HEK293 (cell line): ENCODE data around the gene ATF6B.

Experiments used
- CTCF ChIA-PET: fragments of 350-600 bp; formaldehyde crosslinking; extraction: SDS; loops from one replicate; lab custom pipeline; 2021; ENCODE audit warnings: antibody characterized with exemption; lab: Yijun Ruan, JAX
- POLR2A ChIA-PET: fragments of 300-600 bp; formaldehyde crosslinking; extraction: SDS; loops from one replicate; lab custom pipeline; 2020; ENCODE audit warnings: antibody characterized with exemption, inconsistent platforms; lab: Yijun Ruan, JAX
- H3K27ac ChIP-seq: fragments of 200-500 bp; sonication (Bioruptor generic); 2 replicates; pipeline ENCODE4 v1.5.1; 2014; ENCODE audit warnings: low read depth, low read length, control low read depth, inconsistent platforms; ENCODE audit errors: extremely low read depth
- H3K36me3 ChIP-seq, 2 experiments: fragments of 200-500 bp in 1 of 2; sonication (Bioruptor generic) in 1 of 2; 1 replicate in 1 of 2; 2 replicates in 1 of 2; pipeline ENCODE4 v1.5.1; 2014 to 2017; ENCODE audit warnings: inconsistent platforms in 2 of 2, low read length in 2 of 2; ENCODE audit not compliant: control insufficient read depth in 2 of 2, insufficient read depth in 1 of 2
- H3K4me1 ChIP-seq: fragments of 200-500 bp; sonication (Bioruptor generic); 2 replicates; pipeline ENCODE4 v1.5.1; 2014; ENCODE audit warnings: mild to moderate bottlenecking, low read length, inconsistent platforms; ENCODE audit not compliant: control insufficient read depth, insufficient read depth
- H3K4me3 ChIP-seq: 2 replicates; pipeline ENCODE4 v1.5.1; 2011; ENCODE audit warnings: low read depth, mild to moderate bottlenecking, control low read depth, low read length, moderate library complexity
- H3K9me3 ChIP-seq: fragments of 200-500 bp; sonication (Bioruptor generic); 2 replicates; pipeline ENCODE4 v1.5.1; 2014; ENCODE audit warnings: low read depth, low read length, inconsistent platforms; ENCODE audit not compliant: control insufficient read depth, insufficient read depth
- EGR2 ChIP-seq: fragments of 450-650 bp; formaldehyde crosslinking; IDR thresholded peaks from 2 replicates; pipeline ENCODE4 v1.5.1; 2016; ENCODE audit warnings: low read depth, missing biosample characterization, missing genetic modification characterization
- GLIS1 ChIP-seq: fragments of 450-650 bp; formaldehyde crosslinking; IDR thresholded peaks from 2 replicates; pipeline ENCODE4 v1.5.1; 2016; ENCODE audit warnings: missing biosample characterization, missing genetic modification characterization
- GLIS2 ChIP-seq: fragments of 450-650 bp; formaldehyde crosslinking; IDR thresholded peaks from 2 replicates; pipeline ENCODE4 v1.5.1; 2016; ENCODE audit warnings: missing biosample characterization, missing genetic modification characterization
- HOXD13 ChIP-seq: sonication (generic); formaldehyde crosslinking; IDR thresholded peaks from 2 replicates; pipeline ENCODE4 v1.8.0; 2022; ENCODE audit warnings: missing genetic modification reagents, borderline replicate concordance
- PRDM1 ChIP-seq: fragments of 450-650 bp; formaldehyde crosslinking; IDR thresholded peaks from 2 replicates; pipeline ENCODE4; 2016; ENCODE audit warnings: missing biosample characterization, missing genetic modification characterization
- RBAK ChIP-seq: fragments of 450-650 bp; formaldehyde crosslinking; IDR thresholded peaks from 2 replicates; pipeline ENCODE4 v1.5.1; 2016; ENCODE audit warnings: missing biosample characterization, missing genetic modification characterization
- YY1 ChIP-seq: fragments of 450-650 bp; formaldehyde crosslinking; IDR thresholded peaks from 2 replicates; pipeline ENCODE4 v1.5.1; 2018; ENCODE audit warnings: missing biosample characterization, missing genetic modification characterization
- ZNF211 ChIP-seq: fragments of 450-650 bp; formaldehyde crosslinking; IDR thresholded peaks from 2 replicates; pipeline ENCODE4 v1.5.1; 2016; ENCODE audit warnings: low read depth, missing biosample characterization, missing genetic modification characterization
- ZNF510 ChIP-seq: fragments of 450-650 bp; formaldehyde crosslinking; IDR thresholded peaks from 2 replicates; pipeline ENCODE4 v1.5.1; 2018; ENCODE audit warnings: mild to moderate bottlenecking, missing genetic modification characterization, missing biosample characterization; ENCODE audit not compliant: insufficient replicate concordance
- ZNF585B ChIP-seq: fragments of 450-650 bp; formaldehyde crosslinking; IDR thresholded peaks from 2 replicates; pipeline ENCODE4 v1.5.1; 2016; ENCODE audit warnings: missing biosample characterization, missing genetic modification characterization
- ZNF596 ChIP-seq: fragments of 450-650 bp; IDR thresholded peaks from 2 replicates; pipeline ENCODE4 v1.5.0; 2018; ENCODE audit warnings: missing biosample characterization, mild to moderate bottlenecking, missing genetic modification characterization, moderate library complexity
- ZNF654 ChIP-seq: fragments of 450-650 bp; formaldehyde crosslinking; IDR thresholded peaks from 2 replicates; pipeline ENCODE4 v1.5.1; 2016; ENCODE audit warnings: low read depth, missing biosample characterization, missing genetic modification characterization
- ZNF660 ChIP-seq: fragments of 450-650 bp; IDR thresholded peaks from 2 replicates; pipeline ENCODE4 v1.5.1; 2018; ENCODE audit warnings: missing biosample characterization, mild to moderate bottlenecking, missing genetic modification characterization
- ZNF677 ChIP-seq: fragments of 450-650 bp; IDR thresholded peaks from 2 replicates; pipeline ENCODE4 v1.5.0; 2018; ENCODE audit warnings: missing biosample characterization, mild to moderate bottlenecking, missing genetic modification characterization, moderate library complexity
- ZNF76 ChIP-seq: fragments of 450-650 bp; formaldehyde crosslinking; IDR thresholded peaks from 2 replicates; pipeline ENCODE4; 2016; ENCODE audit warnings: low read depth, missing biosample characterization, missing genetic modification characterization, borderline replicate concordance
- ZNF776 ChIP-seq: fragments of 450-650 bp; formaldehyde crosslinking; IDR thresholded peaks from 2 replicates; pipeline ENCODE4 v1.5.0; 2017; ENCODE audit warnings: missing biosample characterization, missing genetic modification characterization, borderline replicate concordance
- ZNF843 ChIP-seq: fragments of 450-650 bp; formaldehyde crosslinking; IDR thresholded peaks from 2 replicates; pipeline ENCODE4 v1.5.1; 2016; ENCODE audit warnings: missing biosample characterization, missing genetic modification characterization
- TF ChIP-seq, protein P1 (sequence below): fragments of 450-650 bp; formaldehyde crosslinking; conservative IDR thresholded peaks from 2 replicates; pipeline ENCODE4 v1.5.1; 2016; ENCODE audit warnings: low read depth, missing biosample characterization, missing genetic modification characterization
- TF ChIP-seq, protein P2 (sequence below): fragments of 450-650 bp; formaldehyde crosslinking; IDR thresholded peaks from 2 replicates; pipeline ENCODE4 v1.5.0; 2017; ENCODE audit warnings: missing biosample characterization, missing genetic modification characterization, borderline replicate concordance
- TF ChIP-seq, protein P3 (sequence below): fragments of 450-650 bp; formaldehyde crosslinking; IDR thresholded peaks from 2 replicates; pipeline ENCODE4 v1.5.1; 2016; ENCODE audit warnings: missing biosample characterization, missing genetic modification characterization

Gene ATF6B

DNA sequence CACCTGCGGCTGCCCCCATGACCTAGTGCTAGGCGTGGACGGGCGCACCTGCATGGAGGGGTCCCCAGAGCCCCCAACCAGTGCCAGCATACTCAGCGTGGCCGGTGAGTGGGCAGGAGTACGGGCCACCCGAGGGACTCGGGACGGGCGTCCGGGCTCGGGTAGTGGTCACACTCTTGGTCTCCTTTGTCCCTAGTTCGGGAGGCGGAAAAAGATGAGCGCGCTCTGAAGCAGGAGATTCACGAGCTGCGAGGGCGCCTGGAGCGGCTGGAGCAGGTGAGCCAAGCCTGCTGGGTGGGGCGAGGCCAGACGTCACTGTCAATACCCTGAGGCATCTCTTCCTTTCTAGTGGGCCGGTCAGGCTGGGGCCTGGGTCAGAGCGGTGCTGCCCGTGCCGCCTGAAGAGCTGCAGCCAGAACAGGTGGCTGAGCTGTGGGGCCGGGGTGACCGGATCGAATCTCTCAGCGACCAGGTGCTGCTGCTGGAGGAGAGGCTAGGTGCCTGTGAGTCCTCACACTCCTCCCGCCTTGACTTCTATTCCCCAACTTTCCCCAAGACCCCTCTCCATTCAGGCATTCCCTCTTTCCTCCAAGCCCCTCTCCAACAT is 39.2 kb upstream of the ATF6B start:
- ChIA-PET POLR2A (interaction anchor here (0.6 to 1.3 kb wide), 4 partner anchors 10 to 18 kb away, joined by 3 to 5 read pairs (median 4); no protein-coding TSS in a partner anchor), CTCF (interaction anchor here (1.0 to 1.9 kb wide), 2 partner anchors 9 to 49 kb away, joined by 3 to 19 read pairs; partner anchors contain the start of gene AGPAT1)
- H3K36me3 ChIP-seq, result peaks cover 19 to 79% of the 10 kb centered on the region in 2 experiments; a peak in 2 of 3 replicates
- no peak overlapping the region for H3K27ac ChIP-seq
- TF ChIP-seq ZNF660, result no peak
- 0 out of 2 replicates have a peak, but pooled peaks have one; percentile 19 for TF ChIP-seq PRDM1 (tag by site-specific recombination)
- H3K4me3 ChIP-seq, result no peak overlapping the region
- no peaks in the 10 kb centered on the region for H3K4me1 ChIP-seq
- H3K9me3 ChIP-seq, result no peaks in the 10 kb centered on the region

DNA sequence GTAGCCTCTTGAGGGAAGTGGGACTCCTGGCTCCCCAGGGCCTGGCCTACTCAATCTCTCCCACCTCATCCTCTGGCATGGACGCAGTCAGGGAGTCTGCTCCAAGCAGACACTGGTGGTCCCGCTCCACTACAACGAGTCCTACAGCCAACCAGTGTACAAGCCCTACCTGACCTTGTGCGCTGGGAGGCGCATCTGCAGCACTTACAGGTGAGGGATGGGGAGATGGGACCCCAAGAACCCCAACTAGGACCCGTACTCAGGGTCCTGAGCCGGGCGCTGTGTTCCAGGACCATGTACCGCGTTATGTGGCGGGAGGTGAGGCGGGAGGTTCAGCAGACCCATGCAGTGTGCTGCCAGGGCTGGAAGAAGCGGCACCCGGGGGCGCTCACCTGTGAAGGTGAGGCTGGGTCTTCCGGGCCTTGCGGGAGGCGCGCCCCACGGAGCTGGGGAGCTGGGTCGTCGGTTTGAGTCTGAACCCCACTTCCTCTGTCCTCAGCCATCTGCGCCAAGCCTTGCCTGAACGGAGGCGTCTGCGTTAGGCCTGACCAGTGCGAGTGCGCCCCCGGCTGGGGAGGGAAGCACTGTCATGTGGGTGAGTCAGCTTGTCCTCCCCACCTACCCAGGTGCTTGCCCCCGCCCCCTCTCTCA is 38.5 kb upstream of the ATF6B start:
- ChIA-PET POLR2A (interaction anchor here (0.6 to 1.4 kb wide), 5 partner anchors 16 to 38 kb away, joined by 3 to 6 read pairs (median 4); partner anchors contain the start of genes ATF6B, FKBPL and PBX2), CTCF (interaction anchor here (1.4 to 2.6 kb wide), 3 partner anchors 29 to 49 kb away, joined by 3 to 19 read pairs (median 16); no protein-coding TSS in a partner anchor)
- Histone ChIP-seq H3K4me1 (no peaks in the 10 kb centered on the region), H3K9me3 (no peaks in the 10 kb centered on the region), H3K27ac (no peak overlapping the region), H3K4me3 (no peak overlapping the region)
- TF ChIP-seq ZNF585B (no peak), ZNF76 (tag by site-specific recombination) (no peak), EGR2 (tag by site-specific recombination) (peak; percentile 23; the same call in 1 of the 2 replicates)
- TF ChIP-seq, protein P1, sequence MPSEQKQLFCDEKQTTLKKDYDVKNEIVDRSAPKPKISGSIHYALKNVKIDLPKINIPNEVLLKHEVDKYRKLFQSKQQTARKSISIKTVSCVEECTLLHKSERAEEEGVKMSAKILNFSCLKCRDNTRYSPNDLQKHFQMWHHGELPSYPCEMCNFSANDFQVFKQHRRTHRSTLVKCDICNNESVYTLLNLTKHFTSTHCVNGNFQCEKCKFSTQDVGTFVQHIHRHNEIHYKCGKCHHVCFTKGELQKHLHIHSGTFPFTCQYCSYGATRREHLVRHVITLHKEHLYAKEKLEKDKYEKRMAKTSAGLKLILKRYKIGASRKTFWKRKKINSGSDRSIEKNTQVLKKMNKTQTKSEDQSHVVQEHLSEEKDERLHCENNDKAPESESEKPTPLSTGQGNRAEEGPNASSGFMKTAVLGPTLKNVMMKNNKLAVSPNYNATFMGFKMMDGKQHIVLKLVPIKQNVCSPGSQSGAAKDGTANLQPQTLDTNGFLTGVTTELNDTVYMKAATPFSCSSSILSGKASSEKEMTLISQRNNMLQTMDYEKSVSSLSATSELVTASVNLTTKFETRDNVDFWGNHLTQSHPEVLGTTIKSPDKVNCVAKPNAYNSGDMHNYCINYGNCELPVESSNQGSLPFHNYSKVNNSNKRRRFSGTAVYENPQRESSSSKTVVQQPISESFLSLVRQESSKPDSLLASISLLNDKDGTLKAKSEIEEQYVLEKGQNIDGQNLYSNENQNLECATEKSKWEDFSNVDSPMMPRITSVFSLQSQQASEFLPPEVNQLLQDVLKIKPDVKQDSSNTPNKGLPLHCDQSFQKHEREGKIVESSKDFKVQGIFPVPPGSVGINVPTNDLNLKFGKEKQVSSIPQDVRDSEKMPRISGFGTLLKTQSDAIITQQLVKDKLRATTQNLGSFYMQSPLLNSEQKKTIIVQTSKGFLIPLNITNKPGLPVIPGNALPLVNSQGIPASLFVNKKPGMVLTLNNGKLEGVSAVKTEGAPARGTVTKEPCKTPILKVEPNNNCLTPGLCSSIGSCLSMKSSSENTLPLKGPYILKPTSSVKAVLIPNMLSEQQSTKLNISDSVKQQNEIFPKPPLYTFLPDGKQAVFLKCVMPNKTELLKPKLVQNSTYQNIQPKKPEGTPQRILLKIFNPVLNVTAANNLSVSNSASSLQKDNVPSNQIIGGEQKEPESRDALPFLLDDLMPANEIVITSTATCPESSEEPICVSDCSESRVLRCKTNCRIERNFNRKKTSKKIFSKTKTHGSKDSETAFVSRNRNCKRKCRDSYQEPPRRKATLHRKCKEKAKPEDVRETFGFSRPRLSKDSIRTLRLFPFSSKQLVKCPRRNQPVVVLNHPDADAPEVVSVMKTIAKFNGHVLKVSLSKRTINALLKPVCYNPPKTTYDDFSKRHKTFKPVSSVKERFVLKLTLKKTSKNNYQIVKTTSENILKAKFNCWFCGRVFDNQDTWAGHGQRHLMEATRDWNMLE (tag by site-specific recombination), result no peak
- TF ChIP-seq, all 188 proteins: peak for 1
- H3K36me3 ChIP-seq, result peaks cover 19 to 81% of the 10 kb centered on the region in 2 experiments; a peak in 2 of 3 replicates

DNA sequence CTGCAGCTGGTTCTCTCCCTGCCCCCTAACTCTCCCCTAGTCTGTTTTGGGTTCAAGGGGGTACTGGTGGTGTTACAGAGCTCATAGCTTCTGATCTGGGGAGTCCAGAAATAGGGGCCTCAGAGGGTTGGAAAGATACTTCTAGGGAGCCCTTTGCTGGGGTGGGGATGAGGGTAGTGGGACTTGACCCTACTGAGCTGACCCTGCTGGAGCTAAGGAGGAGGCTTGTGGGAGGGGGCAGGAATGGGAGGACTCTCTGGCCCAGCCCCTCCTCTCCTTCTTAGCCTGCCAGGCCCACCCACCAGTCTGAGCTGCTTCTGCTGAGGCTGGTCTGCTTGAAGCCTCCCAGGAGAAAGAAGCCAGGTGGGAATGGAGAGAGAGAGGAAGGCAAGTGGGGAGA is 36.2 kb upstream of the ATF6B start, which contains the start of gene EGFL8:
EGFL8 (plus strand) TSS at position 301 of the 400 bp plus-strand sequence. CDS start 1,571 bp downstream, outside the sequence.
- ChIA-PET POLR2A (interaction anchor here (1.4 to 1.5 kb wide), 2 partner anchors 13 to 36 kb away, joined by 3 to 8 read pairs; partner anchors contain the start of gene ATF6B), CTCF (interaction anchor here (0.8 to 2.6 kb wide), 6 partner anchors 9 to 615 kb away, joined by 3 to 16 read pairs (median 3); partner anchors contain the start of gene PRRT1)
- Histone ChIP-seq H3K36me3 (peaks cover 9 to 61% of the 10 kb centered on the region in 2 experiments; a peak in 2 of 3 replicates), H3K27ac (no peak within 1 kb of the TSS), H3K4me3 (no peak within 1 kb of the TSS), H3K9me3 (no peaks in the 10 kb centered on the region), H3K4me1 (no peaks in the 10 kb centered on the region)
- no peak for TF ChIP-seq GLIS1 (tag by site-specific recombination)
- no peak for TF ChIP-seq RBAK (tag by site-specific recombination)
- TF ChIP-seq ZNF677 (tag by site-specific recombination), result no peak
- no peak for TF ChIP-seq YY1 (tag by site-specific recombination)
- TF ChIP-seq ZNF776, result no peak
- TF ChIP-seq, protein P2, sequence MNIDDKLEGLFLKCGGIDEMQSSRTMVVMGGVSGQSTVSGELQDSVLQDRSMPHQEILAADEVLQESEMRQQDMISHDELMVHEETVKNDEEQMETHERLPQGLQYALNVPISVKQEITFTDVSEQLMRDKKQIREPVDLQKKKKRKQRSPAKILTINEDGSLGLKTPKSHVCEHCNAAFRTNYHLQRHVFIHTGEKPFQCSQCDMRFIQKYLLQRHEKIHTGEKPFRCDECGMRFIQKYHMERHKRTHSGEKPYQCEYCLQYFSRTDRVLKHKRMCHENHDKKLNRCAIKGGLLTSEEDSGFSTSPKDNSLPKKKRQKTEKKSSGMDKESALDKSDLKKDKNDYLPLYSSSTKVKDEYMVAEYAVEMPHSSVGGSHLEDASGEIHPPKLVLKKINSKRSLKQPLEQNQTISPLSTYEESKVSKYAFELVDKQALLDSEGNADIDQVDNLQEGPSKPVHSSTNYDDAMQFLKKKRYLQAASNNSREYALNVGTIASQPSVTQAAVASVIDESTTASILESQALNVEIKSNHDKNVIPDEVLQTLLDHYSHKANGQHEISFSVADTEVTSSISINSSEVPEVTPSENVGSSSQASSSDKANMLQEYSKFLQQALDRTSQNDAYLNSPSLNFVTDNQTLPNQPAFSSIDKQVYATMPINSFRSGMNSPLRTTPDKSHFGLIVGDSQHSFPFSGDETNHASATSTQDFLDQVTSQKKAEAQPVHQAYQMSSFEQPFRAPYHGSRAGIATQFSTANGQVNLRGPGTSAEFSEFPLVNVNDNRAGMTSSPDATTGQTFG (tag by site-specific recombination), result no peak
- no peak for TF ChIP-seq HOXD13 (CRISPR knock-in tag)
- no peak for TF ChIP-seq GLIS2 (tag by site-specific recombination)
- no peak for TF ChIP-seq ZNF596 (tag by site-specific recombination)
- TF ChIP-seq ZNF510 (tag by site-specific recombination), result no peak
- no peak for TF ChIP-seq ZNF654
- no peak for TF ChIP-seq ZNF211 (tag by site-specific recombination)
- no peak for TF ChIP-seq ZNF843 (tag by site-specific recombination)
- TF ChIP-seq, protein P3, sequence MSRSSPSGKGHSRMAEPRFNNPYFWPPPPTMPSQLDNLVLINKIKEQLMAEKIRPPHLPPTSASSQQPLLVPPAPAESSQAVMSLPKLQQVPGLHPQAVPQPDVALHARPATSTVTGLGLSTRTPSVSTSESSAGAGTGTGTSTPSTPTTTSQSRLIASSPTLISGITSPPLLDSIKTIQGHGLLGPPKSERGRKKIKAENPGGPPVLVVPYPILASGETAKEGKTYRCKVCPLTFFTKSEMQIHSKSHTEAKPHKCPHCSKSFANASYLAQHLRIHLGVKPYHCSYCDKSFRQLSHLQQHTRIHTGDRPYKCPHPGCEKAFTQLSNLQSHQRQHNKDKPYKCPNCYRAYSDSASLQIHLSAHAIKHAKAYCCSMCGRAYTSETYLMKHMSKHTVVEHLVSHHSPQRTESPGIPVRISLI (tag by site-specific recombination), result no peak
